ENCODE measurements around the gene RASSF7.
A peak's percentile ranks its signal among the peaks of the same experiment; 100 is the strongest.

The RASSF7 gene

DNA sequence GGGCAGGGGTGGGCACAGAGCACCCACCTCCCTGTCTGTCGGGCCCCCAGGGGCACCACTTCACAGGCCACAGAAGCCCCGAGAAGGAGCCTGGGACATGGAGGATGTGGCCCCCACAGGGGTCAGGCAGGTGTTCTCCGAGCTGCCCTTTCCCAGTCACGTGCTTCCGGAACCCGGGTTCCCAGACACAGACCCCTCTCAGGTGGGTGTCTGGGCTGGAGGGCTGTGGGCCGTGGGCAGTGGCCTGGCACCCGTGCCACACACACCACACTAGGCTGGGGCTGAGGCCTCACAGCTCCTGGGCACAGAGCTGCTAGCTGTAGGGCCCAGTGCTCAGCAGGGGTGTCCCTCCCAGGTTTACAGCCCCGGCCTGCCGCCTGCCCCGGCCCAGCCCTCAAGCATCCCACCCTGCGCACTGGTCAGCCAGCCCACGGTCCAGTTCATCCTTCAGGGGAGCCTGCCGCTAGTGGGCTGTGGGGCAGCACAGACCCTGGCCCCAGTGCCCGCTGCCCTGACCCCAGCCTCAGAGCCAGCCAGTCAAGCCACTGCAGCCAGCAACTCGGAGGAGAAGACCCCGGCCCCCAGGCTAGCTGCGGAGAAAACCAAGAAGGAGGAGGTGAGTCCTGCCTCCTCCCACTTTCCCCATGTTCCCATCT is 49.5 kb downstream of the RASSF7 start:
- DNase-seq (ENCODE audit: low read depth in 2 of 2): no peak

DNA sequence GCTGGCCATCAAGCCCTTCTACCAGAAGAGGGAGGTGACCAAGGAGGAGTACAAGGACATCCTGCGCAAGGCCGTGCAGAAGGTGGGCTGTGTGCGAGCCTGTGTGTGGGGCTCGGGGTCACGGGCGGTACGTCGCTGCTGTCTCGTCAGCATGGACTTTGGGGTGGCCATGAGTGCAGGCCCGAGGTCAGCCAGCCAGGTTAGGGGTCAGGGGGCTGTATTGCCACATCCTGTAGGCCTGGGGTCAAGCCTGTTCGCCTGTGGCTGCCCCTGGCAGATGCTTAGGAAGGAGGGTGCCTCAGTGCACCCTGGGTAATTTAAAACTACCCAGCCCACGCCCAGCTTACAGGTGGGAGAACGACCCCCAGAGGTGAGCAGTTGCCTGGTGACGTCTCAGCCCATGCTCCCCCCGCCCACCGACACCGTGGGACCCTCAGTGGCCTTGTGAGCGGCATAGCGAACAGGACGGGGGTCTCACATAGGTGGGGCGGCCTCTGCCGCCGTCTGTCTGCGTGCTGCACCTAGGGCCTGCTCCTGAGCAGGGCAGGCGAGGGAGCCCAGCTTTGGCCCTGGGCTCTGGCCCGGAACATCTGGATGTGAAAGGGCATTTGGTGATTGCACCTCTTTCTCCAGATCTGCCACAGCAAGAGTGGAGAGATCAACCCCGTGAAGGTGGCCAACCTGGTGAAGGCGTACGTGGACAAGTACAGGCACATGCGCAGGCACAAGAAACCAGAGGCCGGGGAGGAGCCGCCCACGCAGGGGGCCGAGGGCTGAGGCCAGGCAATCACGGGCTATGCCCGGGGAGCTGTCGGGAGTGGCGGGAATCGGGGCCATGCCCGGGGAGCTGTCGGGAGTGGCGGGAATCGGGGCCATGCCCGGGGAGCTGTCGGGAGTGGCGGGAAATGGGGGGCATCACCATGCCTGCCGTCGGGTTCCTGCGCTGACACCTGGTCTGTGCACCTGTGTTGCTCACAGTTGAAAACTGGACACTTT is 50.5 kb downstream of the RASSF7 start:
- DNase-seq (ENCODE audit: low read depth in 2 of 2): no peak

DNA sequence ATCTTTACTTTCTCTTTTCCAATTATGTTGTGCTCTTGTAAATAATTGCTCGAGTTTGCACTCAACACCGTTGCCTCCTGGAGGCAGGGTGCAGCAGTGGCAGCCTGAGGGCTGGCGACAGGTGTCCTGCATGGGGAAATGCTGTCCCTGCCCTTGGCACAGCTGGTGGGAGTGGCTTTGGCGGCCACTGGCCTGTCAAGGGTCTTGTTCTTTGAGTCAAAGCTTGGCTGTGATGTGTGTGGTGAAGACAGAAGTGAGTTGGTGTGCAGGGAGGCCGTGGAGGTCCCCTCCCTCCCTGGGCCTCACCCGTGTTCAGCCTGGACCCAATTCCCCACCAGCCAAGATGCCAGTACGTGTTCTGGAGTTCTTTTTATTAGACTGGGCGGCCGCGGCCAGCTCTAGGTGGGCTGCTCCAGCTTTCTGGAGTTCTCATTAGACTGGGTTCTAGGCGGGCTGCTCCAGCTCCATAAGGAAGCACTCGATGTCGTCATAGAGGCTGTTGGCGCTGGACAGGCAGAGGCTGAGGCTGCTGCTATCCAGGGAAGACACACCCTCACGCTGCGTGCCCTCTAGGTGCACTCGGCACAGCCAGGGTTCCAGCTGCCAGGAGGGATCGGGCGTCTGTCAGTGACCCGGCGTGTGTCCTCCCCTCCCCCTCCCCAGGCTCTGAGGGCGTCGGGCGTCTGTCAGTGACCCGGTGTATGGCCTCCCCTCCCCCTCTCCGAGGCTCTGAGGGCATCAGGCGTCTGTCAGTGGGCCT is 51.6 kb downstream of the RASSF7 start:
- no peak for DNase-seq (ENCODE audit: low read depth in 2 of 2)

DNA sequence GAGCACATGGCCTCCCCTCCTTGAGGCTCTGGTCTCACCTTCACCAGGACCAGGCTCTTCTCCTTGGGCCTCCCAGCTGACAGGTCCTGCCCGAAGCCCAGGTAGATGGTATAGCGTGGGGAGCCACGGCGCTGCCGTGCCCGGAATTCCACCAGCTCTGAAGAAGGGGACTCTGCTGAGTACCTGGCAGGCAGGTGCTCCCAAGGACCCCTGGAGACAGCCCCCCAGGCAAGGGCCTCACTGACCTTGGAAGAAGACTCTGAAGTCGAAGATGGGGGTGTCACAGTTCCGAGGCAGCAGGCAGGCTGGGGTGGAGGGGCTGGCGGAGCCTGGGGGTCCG is 52.2 kb downstream of the RASSF7 start:
- no peak for DNase-seq (ENCODE audit: low read depth in 2 of 2)

DNA sequence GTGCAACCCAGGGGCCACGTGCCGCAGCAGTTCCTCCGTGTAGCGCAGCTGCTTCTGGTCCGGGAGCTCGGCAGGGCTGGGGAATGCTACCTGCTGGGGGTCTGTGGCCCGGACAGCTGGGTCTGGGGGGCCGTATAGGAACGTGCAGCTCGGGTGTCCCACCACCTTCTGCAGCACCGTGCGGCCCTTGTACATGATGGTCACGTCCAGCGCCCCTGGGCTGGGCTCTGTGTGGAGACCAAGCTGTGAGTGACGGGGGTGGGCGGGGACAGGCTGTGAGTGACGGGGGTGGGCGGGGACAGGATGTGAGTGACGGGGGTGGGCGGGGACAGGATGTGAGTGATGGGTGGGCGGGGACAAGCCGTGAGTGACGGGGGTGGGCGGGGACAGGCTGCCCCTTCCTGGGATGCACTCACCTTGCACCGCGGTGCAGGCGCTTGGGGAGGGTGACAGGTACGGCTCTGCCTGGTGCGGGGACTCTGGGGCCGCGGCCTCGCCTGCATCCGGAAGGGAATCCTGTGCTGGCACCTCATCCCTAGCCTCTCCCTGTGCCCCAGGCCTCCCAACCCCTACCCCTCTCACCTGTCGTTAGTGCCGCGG is 52.7 kb downstream of the RASSF7 start:
- DNase-seq (ENCODE audit: low read depth in 2 of 2): peak; percentile 73 to 83

Measured in stimulated activated CD8-positive, alpha-beta memory T cell treated with anti-CD3 and anti-CD28 coated beads, Interleukin-2, amount 100 ng/mL, for 48 hours (primary cell).